CD14-positive monocyte (primary cell): Measurements from ENCODE around the gene LTB4R. TPM values are rescaled to one million over a fixed set of nuclear protein-coding genes. Genes with fewer than 3 reads are reported as not detected.
A peak's percentile ranks its signal among the peaks of the same experiment; 100 is the strongest.
"Not testable (repeated sequence)": the region's sequence is repeated elsewhere in the genome, so short reads cannot be mapped to it uniquely, and the experiment has no call there.

Experiments used
- DNase-seq, 3 donors: peaks; one replicate each; pipeline ENCODE4 v3.0.0-alpha.2; 2011 to 2022
- H2AFZ ChIP-seq: 2 replicates; pipeline ENCODE4 v1.6.0; 2012; ENCODE audit warnings: mild to moderate bottlenecking, low read depth, low read length, inconsistent platforms; ENCODE audit not compliant: insufficient read depth, poor library complexity, severe bottlenecking
- H3K27ac ChIP-seq, 2 donors: 1 replicate in 1 of 2; 2 replicates in 1 of 2; pipeline ENCODE4 v1.5.1; 2012 to 2013; ENCODE audit warnings: low read length in 2 of 2, control low read depth in 1 of 2, inconsistent platforms in 1 of 2, low read depth in 1 of 2, mild to moderate bottlenecking in 1 of 2
- H3K27me3 ChIP-seq, 2 donors: one replicate each; pipeline versions ENCODE4 v1.6.0 to v1.6.1; 2011 to 2013; ENCODE audit warnings: low read length in 2 of 2; ENCODE audit not compliant: control insufficient read depth in 2 of 2, insufficient read depth in 2 of 2
- H3K36me3 ChIP-seq, 2 donors: replicated peaks in 1 of 2; 1 replicate in 1 of 2; 2 replicates in 1 of 2; pipeline versions ENCODE4 v1.5.1 to v1.6.1; 2012 to 2013; ENCODE audit warnings: low read length in 2 of 2, control low read depth in 1 of 2, inconsistent platforms in 1 of 2, mild to moderate bottlenecking in 1 of 2; ENCODE audit not compliant: insufficient read depth in 2 of 2, control insufficient read depth in 1 of 2
- H3K4me1 ChIP-seq, 2 donors: 1 replicate in 1 of 2; 2 replicates in 1 of 2; pipeline versions ENCODE4 v1.5.1 to v1.6.1; 2012 to 2013; ENCODE audit warnings: low read length in 2 of 2, control low read depth in 1 of 2, inconsistent platforms in 1 of 2, mild to moderate bottlenecking in 1 of 2, moderate library complexity in 1 of 2; ENCODE audit not compliant: insufficient read depth in 2 of 2, control insufficient read depth in 1 of 2
- H3K4me2 ChIP-seq: replicated peaks from 2 replicates; pipeline ENCODE3; 2012; ENCODE audit warnings: low read length, moderate library complexity, mild to moderate bottlenecking; ENCODE audit not compliant: poor library complexity, severe bottlenecking; ENCODE audit errors: extremely low read depth
- H3K4me3 ChIP-seq, 3 experiments: fragments of 200-600 bp in 1 of 3; sonication (generic) in 1 of 3; replicated peaks in 1 of 3; 1 replicate in 2 of 3; 2 replicates in 1 of 3; pipeline ENCODE4 v1.5.1; 2011 to 2013; ENCODE audit warnings: low read length in 3 of 3, mild to moderate bottlenecking in 3 of 3, control low read depth in 2 of 3, low read depth in 2 of 3, inconsistent platforms in 1 of 3, moderate library complexity in 1 of 3
- H3K79me2 ChIP-seq: 2 replicates; pipeline ENCODE4 v1.6.0; 2012; ENCODE audit warnings: mild to moderate bottlenecking, control low read depth, inconsistent platforms, low read length, moderate library complexity; ENCODE audit not compliant: insufficient read depth
- H3K9ac ChIP-seq: 2 replicates; pipeline ENCODE4 v1.6.0; 2017; ENCODE audit warnings: low read length, mild to moderate bottlenecking; ENCODE audit not compliant: insufficient read depth, poor library complexity, severe bottlenecking
- H3K9me3 ChIP-seq, 2 donors: replicated peaks in 1 of 2; 1 replicate in 1 of 2; 2 replicates in 1 of 2; pipeline versions ENCODE4 v1.5.1 to v1.6.1; 2012 to 2013; ENCODE audit warnings: low read length in 2 of 2, control low read depth in 1 of 2; ENCODE audit not compliant: control insufficient read depth in 1 of 2, insufficient read depth in 1 of 2
- H4K20me1 ChIP-seq: 2 replicates; pipeline ENCODE4 v1.6.0; 2012; ENCODE audit warnings: mild to moderate bottlenecking, low read length, control low read depth, moderate library complexity; ENCODE audit not compliant: insufficient read depth
- H3K27ac Mint-ChIP-seq, 7 donors: one replicate each; pipeline ENCODE4 v1.8.0; 2020; ENCODE audit warnings: mild to moderate bottlenecking in 7 of 7, mixed read lengths in 7 of 7, moderate library complexity in 6 of 7, inconsistent platforms in 2 of 7
- H3K27me3 Mint-ChIP-seq, 3 donors: one replicate each; pipeline ENCODE4 v1.8.0; 2021 to 2022; ENCODE audit warnings: low read depth in 3 of 3, mild to moderate bottlenecking in 3 of 3, mixed read lengths in 3 of 3, moderate library complexity in 3 of 3, inconsistent platforms in 1 of 3
- H3K36me3 Mint-ChIP-seq, 2 donors: one replicate each; pipeline ENCODE4 v1.8.0; 2020; ENCODE audit warnings: mixed read lengths in 2 of 2, inconsistent platforms in 1 of 2, mild to moderate bottlenecking in 1 of 2
- H3K4me1 Mint-ChIP-seq: one replicate; pipeline ENCODE4 v1.8.0; 2020; ENCODE audit warnings: mild to moderate bottlenecking, mixed read lengths
- H3K4me3 Mint-ChIP-seq, 2 donors: one replicate each; pipeline ENCODE4 v1.8.0; 2020; ENCODE audit warnings: mild to moderate bottlenecking in 2 of 2, mixed read lengths in 2 of 2, moderate library complexity in 1 of 2
- H3K9me3 Mint-ChIP-seq, 7 donors: one replicate each; pipeline ENCODE4 v1.8.0; 2020 to 2022; ENCODE audit warnings: mixed read lengths in 7 of 7, mild to moderate bottlenecking in 6 of 7, moderate library complexity in 6 of 7, inconsistent platforms in 2 of 7
- WGBS: methylation state at CpG from one replicate; pipeline ENCODE4 v1.1.5; 2013; ENCODE audit warnings: missing lambda C conversion rate; ENCODE audit not compliant: insufficient coverage; 5-methylcytosine and 5-hydroxymethylcytosine counted together
- intact Hi-C, 2 donors: fragments of 100-400 bp; cut with micrococcal nuclease; formaldehyde crosslinking; loops; one replicate each; pipeline versions ENCODE4 v1.15.0 to v1.15.1; 2023
- polyA plus RNA-seq, 3 donors: library from polyadenylated mRNA; depleted of rRNA in 1 of 3; unstranded in 2 of 3; stranded (reverse) in 1 of 3; fragments of 300-500 nt in 2 of 3; fragments of >200 nt in 1 of 3; fragmentation: Illumina TruSeq in 2 of 3; gene quantifications; 1 replicate in 2 of 3; 2 replicates in 1 of 3; pipeline ENCODE4 v1.2.3, GENCODE V29; 2012 to 2021
- TF ChIP-seq, protein P1 (sequence below): fragments of 200-600 bp; IDR thresholded peaks from one replicate; pipeline ENCODE4 v1.8.0; 2022; ENCODE audit warnings: antibody characterized with exemption, mild to moderate bottlenecking

Gene LTB4R
- polyA plus RNA-seq, 3 donors = 51.5 to 98.5 (median 87.3) TPM

- H3K36me3 Mint-ChIP-seq = no peaks in the 10 kb centered on the region
- intact Hi-C loops = no loop called here
- peak overlapping the region in 1 of 2 donors; percentile 32 for H3K4me3 Mint-ChIP-seq
- Histone ChIP-seq H3K4me2 (no peak overlapping the region), H3K27ac (no peak overlapping the region), H3K4me3 (no peak overlapping the region), H3K27me3 (peaks cover 3 to 4% of the 10 kb centered on the region in 2 donors), H3K4me1 (peaks cover 11 to 13% of the 10 kb centered on the region in 2 donors), H3K36me3 (no peaks in the 10 kb centered on the region), H3K9me3 (no peaks in the 10 kb centered on the region), H3K9ac (no peak overlapping the region), H2AFZ (no peak overlapping the region), H3K79me2 (no peaks in the 10 kb centered on the region), H4K20me1 (no peaks in the 10 kb centered on the region)
- TF ChIP-seq, protein P1, sequence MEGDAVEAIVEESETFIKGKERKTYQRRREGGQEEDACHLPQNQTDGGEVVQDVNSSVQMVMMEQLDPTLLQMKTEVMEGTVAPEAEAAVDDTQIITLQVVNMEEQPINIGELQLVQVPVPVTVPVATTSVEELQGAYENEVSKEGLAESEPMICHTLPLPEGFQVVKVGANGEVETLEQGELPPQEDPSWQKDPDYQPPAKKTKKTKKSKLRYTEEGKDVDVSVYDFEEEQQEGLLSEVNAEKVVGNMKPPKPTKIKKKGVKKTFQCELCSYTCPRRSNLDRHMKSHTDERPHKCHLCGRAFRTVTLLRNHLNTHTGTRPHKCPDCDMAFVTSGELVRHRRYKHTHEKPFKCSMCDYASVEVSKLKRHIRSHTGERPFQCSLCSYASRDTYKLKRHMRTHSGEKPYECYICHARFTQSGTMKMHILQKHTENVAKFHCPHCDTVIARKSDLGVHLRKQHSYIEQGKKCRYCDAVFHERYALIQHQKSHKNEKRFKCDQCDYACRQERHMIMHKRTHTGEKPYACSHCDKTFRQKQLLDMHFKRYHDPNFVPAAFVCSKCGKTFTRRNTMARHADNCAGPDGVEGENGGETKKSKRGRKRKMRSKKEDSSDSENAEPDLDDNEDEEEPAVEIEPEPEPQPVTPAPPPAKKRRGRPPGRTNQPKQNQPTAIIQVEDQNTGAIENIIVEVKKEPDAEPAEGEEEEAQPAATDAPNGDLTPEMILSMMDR = no peak
- H3K9me3 Mint-ChIP-seq = peaks cover 0 to 1% (median 0%) of the 10 kb centered on the region in 7 donors
- peak in 1 of 3 donors; percentile 69 for DNase-seq
- peak overlapping the region in 3 of 7 donors; percentile 6 to 72 (median 47) for H3K27ac Mint-ChIP-seq
- WGBS = no CpG with 5 or more reads among the region's 5 CpGs
- H3K27me3 Mint-ChIP-seq = peaks cover 5 to 21% (median 18%) of the 10 kb centered on the region in 3 donors
- peaks cover 16% of the 10 kb centered on the region for H3K4me1 Mint-ChIP-seq
These were observed 42.5 kb downstream of the LTB4R start for GRCh38 chr14:24353559-24354481.

- Mint-ChIP-seq H3K27ac (peak overlapping the region in 1 of 7 donors; percentile 47), H3K4me3 (peak overlapping the region in 1 of 2 donors; percentile 32), H3K4me1 (peaks cover 16% of the 10 kb centered on the region), H3K27me3 (peaks cover 5 to 18% (median 17%) of the 10 kb centered on the region in 3 donors)
- H3K9me3 ChIP-seq, H3K36me3 ChIP-seq, H3K9me3 Mint-ChIP-seq, H3K9ac ChIP-seq, intact Hi-C loops, H3K4me3 ChIP-seq, DNase-seq, H2AFZ ChIP-seq, H3K4me2 ChIP-seq, H3K79me2 ChIP-seq, H3K27ac ChIP-seq, H3K27me3 ChIP-seq, H4K20me1 ChIP-seq, H3K36me3 Mint-ChIP-seq: not testable (repeated sequence)
- H3K4me1 ChIP-seq = peaks cover 11 to 13% of the 10 kb centered on the region in 2 donors
- WGBS = no CpG with 5 or more reads among the region's 3 CpGs
These were observed 43.2 kb downstream of the LTB4R start for GRCh38 chr14:24354482-24354825.
